HuH-7 (cell line): ENCODE measurements around the gene PPFIA4.
A peak's percentile ranks its signal among the peaks of the same experiment; 100 is the strongest.
"Not testable (repeated sequence)": the region's sequence is repeated elsewhere in the genome, so short reads cannot be mapped to it uniquely, and the experiment has no call there.

Source experiments
- DNase-seq: peaks from one replicate; pipeline ENCODE4 v3.0.0; 2011; ENCODE audit warnings: low spot score

PPFIA4 gene

DNA sequence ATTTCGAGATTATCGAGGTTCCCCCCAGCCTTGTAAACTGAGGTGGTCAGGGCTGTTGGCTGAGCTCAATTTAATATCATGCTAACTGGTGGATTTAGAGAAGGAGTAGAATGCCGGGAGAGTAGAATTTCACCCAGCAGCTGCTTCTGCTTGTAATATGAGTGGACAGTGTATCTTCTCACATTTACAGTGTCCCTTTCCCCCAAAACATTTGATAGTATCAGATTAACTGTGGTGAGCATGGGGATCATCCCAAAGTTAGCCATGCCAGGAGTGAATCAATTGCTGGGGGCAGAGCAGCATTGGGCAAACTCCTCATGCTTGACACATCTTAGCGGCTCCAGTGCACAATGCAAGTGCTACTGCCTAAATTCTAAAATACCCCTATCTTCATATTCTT, 9.2 kb upstream of the PPFIA4 start:
- no peak for DNase-seq

DNA sequence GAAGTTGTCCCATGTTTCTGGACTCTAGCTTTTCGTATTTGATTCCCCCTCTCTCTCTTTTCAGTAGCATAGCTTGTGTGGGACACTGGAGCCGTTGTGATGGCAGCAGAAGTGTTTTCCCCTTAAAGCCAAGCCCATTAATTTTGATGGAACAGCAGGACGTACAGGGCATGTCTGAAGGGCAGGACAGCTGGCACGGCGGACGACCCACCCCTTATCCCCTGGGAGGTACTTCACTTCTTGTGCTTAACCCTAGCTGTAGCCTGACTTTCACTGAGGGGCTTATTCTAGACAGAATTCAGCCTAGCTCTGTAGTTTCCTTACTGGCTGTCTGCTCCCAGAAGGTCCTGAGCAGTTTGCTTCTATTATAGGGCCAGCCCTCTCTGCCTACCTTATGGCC, 8.6 kb upstream of the PPFIA4 start:
- DNase-seq: no peak

DNA sequence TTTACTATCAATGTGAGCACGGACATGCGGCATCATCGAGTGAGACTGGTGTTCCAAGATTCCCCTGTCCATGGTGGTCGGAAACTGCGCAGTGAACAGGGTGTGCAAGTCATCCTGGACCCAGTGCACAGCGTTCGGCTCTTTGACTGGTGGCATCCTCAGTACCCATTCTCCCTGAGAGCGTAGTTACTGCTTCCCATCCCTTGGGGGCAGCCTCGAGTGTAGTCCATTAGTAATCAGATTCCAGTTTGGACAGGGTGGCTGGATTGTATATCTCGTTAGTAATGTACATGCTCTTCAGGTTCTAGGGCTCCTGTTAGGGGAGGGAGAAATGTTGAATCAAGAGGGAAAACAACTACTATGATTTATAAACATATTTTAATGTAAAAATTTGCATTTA, 3.4 kb upstream of the PPFIA4 start:
- DNase-seq: not testable (repeated sequence)

DNA sequence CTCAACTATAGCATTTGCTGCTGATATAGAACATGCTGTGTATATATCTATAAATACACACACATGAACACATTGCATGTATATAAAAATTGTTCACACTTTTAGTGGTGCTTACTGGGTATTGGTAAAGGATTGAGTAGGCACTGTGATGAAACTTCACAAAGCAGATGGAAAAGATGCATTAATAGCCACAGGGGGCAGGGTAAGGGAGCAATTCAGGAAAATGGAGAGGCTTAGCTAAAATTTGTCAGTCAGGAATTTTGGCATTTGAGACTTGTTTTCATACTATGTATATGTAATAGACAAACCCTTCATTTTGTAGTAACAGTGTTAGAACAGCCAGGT, 633 bp upstream of the PPFIA4 start:
- DNase-seq: no peak

DNA sequence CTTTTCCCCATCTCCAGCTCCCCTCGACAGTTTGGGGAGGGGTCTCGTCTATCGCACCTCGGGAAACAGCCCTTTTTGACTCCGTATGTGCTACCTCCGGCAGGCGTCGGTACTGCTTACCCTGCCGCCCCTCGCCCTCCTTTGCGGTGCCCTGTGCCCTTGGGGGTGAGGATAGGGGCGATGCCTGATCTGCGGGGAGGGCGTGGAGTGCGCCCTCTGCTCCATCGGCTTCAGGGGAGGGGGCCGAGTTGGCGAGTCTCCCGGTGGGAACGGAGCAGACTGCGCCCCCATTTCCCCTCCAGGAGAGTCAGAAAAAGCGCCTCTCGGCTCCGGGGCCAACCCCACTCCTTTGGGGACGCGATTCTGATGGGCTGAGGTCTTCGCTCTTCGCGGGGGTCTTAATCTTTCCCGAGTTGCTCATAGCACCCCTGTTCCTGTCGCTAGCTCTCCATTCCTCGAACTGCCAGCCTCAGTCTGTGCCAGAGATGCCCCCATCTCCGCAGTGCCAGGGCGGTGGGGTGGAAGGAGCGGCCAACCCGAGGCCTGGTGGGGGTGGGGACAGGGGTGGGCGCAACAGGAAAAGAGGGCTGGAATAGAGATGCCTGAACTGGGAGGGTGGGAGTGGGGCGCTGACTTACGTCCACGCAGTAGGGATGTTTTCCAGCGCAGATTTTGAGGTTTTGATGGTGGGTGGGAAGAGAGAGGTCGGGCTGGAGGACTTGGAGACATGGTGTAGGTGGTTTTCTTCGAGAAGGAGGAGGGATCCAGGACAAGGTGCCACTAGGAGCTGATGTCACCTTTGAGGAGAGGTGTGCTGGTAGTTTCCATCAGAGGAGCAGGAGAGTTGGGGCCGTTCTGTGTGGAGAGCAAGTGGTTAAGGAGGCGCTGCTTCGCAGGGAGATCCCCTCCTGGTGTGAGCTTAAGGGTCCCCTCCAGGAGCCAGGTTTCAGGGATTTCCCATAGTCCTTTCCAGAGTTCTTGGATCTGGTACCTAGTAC, 674 bp downstream of the PPFIA4 start:
- no peak for DNase-seq

DNA sequence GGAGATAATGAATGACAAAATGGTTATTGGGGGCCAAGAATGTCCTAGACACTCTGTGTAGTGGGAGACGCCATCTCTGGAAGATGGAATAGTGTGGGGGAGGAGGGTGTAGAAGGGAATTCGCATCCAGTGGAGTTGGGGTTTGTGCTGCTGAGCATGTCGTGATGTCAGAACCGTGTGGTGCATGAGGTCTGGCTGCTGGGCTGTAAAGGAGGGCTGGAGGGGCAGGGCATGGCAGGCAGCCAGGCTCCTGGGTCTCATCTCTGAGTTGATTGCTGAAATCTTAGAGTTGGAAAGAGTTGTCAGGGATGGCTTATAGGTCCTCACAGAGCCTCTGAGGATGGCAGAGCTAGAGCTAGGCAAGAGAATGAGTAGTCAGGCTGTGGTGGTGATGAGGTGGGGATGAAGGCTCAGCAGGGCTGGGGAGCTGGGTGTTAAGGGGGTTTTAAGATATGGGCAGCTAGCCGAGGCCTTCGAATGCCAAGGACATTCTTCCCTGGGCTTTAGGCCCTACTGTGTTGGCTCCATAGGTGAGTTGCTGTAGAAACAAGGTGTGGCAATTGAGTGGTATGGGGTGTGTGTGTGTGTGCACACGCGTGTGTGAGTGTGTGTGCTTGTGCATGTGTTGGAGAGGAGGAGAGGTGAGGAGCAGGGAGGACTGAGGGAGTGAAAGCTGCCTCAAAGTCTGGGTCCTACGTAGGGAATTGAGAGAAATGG, 1.9 kb downstream of the PPFIA4 start:
- no peak for DNase-seq

DNA sequence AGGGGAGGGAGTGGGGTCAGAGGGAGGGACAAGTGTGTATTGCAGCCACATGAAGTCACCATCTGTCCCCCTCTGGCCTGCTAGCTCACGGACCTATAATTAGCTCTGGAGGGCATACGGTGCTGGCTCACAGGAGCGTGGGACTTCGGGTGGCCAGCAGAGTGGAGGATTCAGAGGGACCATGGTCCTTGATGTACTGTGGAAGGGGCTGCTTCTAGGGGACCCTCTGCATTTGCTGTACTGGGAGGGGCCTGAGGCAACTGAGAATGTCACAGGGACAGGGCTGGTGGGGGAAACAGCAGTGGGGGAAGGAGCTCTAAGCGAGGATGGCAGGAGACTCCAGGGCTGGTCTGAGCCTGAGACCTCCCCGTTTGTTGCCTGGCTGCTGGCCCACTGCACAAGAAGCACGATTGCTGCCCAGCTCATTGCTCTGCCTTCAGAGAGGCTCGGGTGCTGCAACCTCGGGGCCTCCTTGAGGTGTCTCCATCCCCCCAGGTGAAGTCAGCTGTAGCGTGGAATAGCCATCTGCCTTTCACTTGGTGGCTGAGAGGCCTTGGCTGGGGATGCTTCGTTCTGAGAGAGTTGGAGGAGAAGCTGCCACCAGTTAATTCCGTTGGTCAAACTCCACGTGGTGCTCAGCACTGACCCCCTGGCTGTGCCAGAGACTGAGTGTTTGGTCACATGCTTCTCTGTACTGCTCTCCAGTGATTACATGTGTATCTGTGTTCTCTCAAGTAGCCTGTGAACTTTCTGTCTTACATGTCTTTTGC, 2.7 kb downstream of the PPFIA4 start:
- no peak for DNase-seq

DNA sequence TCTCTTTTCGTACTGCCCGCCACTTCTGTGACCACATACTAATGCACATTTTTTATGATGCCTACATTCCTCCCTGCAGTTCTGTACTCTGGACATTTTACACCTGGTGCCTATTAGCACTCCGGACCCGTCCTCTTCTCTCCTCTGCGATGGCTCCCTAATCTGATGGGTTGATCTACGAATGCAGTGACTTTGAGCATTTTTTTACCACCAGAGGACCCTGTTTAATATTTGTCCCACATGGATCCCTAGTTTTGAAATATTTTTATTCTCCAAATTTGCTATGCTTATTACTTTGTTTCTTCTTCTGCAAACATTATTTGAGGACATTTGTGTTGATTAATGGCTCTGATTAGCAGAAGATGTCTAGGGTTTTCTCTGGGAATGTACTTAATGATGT, 5.2 kb downstream of the PPFIA4 start:
- DNase-seq: no peak

DNA sequence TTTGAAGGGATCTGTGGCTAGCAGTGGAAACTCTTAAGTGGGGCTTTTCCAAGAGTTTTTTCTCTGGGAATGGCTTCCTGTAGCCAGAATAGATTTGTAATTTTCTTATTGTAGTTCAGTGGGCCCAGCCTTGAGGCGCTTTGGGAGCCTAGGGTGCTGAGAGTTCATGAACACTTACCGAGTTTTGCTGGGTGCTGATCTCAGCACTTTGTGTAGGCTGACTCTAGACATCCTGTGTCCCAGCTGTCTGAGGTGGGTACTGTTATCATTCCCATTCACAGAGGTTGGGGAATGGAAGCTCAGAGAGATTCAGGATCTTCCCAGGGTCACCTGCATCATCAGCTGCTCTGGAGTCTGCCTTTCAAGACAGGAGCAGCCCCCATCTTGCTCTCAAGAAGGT, 7.0 kb downstream of the PPFIA4 start:
- no peak for DNase-seq

DNA sequence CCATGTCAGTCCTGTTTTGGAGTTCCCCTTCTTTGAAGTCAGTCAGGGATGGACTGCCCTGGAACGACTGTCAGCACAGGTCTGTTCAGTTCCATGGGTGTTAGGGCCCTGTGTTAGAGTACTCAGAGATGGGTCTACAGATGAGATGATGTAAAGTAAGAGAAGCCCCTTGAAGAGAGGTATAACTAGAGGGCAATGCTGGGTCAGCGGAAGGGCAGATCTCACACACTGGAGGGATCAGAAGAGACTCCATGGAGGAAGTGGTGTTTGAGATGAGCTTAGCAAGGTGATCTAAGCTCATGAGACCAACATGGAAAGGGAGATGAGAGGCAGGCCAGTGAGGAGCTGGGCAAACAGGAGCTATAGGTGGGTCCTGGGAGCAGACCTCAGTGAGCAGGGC, 7.6 kb downstream of the PPFIA4 start:
- DNase-seq: no peak

DNA sequence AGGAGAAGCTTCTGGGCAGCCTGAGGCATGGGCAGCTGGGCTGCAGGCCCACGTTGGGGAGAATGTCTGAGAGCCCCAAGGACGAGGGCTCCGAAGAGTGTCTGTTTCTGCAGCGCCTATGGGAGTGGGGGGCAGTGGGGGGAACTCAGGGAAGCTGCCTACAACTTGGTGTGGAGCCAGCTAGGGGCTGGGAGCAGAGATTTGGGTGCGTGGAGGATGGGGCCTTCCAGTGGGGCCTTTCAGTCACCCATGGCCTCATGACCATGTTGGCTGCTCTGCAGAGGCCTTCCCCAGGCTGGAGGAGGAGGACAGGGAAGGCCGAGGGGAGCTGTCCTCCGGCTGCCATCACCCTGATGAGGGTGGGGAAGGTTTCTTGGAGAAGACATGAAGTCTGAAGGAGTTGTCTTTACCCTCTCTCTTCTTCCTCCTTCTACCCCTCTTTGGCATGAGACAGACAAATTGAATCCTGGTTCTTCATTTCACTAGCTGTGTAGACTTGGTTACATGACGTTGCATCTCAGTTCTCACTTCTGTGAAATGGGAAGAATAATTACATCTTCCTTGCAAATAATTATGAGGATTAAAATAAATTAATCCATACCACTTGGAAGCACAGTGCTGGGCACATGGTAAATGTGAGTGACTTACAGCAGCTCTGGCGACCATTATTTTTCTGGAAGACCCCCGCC, 8.3 kb downstream of the PPFIA4 start:
- DNase-seq: no peak

DNA sequence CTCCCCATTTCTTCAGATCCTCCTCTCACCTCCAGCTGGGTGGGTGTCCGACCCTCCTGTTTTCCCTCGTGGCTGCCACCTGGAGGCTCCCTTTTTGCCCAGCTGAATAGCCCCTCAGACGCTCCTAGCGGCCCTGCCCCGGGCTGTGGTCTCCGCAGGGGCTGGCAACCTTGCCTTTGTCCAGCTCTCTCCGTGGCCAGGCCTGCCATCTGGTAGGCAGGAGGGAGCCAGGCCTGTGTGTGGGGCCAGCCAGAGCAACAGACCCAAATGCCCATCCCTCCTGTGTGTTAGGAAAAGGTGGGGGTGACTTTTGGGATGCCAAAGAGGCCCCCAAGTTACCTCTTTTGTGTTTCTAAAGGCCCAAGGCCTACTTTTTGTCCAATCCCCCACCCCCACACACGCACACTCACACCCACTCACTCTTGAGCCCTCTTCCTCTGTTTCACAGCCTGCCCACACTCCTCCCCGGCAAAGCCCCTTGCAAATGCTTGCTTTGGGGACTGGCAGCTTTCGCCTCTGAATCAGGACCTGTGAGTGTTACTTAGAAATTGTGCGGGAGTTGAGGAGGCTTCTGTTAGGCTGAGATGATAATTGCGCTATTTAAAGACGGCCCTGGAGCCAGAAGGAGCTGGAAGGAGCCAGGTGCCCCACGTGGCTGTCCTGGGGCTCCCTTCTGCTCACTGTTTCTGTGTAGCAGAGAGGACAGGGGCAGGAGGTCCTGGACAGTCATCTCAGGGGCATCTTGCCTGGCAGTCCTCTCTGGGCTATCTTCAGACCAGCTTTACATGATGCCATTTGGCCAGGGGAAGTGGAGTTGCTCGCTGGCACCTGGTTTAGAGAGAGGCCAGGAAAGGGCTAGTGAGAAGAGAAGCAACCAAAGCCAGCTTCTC, 9.1 kb downstream of the PPFIA4 start:
- DNase-seq: no peak

DNA sequence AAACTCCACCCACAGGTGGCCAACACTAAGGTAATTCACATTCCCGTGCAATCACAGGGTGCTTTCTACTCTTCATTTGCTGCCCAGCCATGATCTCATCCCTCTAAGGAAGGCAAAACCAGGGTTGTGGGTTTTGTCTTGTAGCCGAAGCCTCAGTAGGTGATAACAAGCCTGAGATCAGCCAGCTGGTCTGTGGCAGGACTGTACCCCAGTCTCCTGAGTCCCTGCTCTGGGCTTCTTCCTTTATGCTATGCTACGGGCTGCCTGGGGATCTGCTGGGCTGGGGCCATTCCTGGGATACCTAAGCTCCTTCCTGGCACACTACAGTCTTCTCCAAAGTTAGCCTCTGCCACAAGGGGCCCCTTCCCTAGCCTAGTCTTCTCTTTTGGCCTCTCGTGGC, 9.8 kb downstream of the PPFIA4 start:
- DNase-seq: no peak

DNA sequence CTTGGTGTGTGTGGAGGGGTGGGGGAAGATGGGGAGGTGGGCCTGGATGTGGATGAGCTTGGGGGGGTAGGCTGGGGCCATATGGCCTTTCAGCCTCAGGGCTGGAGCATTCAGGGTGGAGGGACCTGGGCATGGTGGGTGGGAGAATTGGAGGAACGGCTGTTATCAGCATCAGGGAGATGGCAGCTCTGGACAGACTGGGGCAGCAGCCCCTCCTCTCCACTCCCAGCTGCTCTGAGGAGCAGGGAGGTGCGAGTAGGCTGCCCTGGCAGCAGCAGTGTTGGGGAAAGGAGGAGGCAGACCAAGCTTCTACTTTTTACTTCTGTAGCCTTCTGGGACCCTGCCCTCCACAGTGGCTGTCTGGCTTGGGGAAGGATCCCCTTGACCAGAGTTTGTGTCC, 10.2 kb downstream of the PPFIA4 start:
- no peak for DNase-seq

DNA sequence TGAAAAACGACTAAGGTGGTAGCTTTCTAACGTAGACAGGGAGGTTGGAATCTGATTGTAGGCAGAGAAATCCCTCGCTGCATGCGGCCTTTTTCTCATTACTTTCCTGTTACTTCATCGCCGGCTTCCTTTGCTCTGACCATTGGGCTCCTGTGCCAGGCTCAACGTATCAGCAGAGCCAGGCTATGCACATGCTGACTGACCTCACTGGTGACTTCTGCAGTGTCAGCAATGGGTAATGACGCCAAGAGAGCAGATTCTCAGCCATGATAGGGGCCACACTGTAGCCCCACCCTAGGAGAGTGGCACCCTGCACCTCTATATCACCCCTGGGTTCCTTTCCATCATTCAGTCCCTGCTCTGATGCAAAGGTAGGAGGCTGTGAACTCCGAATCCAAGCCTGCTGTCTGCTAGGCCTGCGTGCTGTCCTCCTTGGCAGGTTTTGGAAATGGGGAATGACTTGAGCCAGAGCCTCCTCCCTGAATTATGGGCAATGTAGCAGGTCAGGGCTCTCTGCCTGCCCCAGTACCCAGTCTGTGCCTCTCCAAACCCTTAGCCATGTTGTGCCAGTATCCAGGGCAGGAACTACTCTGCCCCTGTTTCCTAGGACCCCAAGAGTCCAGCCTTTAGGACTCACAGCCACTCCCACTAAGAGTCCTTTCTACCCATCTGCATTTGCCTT, 11.4 kb downstream of the PPFIA4 start:
- no peak for DNase-seq

DNA sequence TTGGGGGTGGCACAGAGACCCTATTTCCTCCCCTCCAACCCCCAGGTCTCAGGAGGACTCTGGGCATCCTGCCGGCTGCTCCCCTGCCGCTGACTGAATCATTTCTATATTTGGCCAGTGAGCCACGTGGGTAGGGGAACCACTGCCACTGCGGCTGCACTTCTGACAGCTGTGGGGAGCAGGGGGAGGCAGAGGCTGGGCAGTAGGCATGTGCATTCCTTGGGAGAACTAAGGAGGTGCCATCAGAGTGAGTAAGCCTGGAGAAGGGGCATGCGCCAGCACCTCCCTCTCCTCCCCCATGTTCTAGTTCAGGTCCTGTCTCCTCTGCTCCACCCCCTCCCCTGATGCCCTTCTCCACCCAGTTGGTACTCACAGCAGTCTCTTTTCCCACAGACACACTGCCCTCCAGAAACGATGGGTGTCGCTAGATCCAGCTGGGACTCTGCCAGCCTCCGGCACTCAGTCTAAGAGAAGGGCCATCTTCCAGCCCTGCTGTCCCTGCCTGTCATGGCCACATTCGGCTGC, 12.0 kb downstream of the PPFIA4 start:
- no peak for DNase-seq

DNA sequence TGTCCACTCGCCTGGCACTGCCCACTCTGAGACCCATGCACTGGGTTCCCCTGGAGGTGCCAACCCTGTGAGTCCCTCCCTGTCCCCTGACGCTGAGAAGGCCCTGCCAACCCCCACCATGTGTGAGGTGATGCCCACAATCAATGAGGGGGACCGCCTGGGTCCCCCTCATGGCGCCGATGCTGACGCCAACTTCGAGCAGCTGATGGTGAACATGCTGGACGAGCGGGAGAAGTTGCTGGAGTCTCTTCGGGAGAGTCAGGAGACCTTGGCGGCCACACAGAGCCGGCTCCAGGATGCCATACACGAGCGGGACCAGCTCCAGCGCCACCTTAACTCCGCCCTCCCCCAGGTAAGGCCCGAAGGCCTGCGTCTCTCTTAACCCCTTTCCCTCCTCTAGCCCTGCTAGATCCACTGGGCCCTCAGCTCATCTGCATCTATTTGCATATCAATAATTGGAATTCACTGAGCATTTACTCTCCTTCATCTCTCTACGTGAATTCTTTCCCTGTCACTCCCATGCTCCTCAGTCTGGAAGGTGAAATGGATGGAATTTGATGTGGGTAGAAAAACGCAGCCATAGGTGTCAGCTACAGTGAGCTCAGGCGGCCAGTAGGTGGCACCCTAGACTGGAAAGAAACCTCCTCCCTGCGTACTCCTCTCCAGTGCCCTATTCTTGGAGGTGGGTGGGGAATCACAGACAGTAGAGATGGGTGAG, 12.8 kb downstream of the PPFIA4 start:
- peak; percentile 82 for DNase-seq

DNA sequence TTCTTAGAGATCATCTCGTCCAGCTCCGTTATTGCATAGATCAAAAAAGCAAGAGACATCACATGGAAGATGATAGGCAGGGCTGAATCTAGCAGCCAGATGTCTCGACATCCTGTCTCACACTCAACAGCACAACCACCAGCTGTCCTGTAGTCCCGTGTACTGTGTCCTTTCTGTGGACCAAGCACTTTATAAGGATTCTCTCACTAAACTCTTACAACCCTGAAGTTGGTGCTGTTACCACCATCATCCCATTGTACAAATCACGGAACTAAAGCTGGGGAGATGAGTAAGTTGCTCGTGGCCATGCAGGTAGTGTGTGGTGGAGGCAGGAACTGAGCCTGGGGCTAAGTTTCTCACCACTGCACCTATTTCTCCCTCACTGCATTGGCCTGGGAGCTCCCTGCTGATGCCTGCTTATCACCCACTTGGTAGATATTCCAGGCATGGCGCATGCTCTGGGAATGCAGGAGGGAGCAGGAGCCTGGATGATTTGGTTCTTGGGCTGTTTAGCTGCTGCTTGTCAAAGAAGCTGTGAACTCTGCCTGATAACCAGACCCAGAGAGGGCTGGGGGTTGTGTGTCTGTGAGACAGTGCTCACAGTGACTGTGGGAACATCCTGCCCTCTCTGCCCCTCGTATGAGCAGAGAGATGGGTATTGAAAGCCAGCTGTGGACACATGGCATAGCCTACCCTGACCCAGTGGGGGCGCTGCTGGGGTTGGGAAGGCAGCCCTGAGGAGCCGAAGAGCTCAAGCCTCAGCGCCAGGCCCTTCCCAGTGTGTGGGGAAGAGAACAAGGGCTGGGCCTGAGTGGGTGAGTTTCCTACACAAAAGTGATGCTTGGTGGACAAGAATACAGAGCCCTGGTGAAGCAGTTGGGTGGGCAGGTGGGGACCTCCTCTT, 13.6 kb downstream of the PPFIA4 start:
- peak; percentile 52 for DNase-seq
